Colonic mucosa (tissue), 4 donors: Measurements from ENCODE around the gene CBLL1. TPM values are rescaled to one million over a fixed set of nuclear protein-coding genes. Genes with fewer than 3 reads are reported as not detected.

Experiments used
- DNase-seq: peaks from one replicate; pipeline ENCODE4 v3.0.0-alpha.2; 2020
- H3K27ac ChIP-seq: fragments of 200-600 bp; one replicate; pipeline ENCODE4 v1.8.0; 2021
- H3K27me3 ChIP-seq: fragments of 200-600 bp; one replicate; pipeline ENCODE4 v1.8.0; 2021
- H3K36me3 ChIP-seq: fragments of 200-600 bp; one replicate; pipeline ENCODE4 v1.8.0; 2021
- H3K4me1 ChIP-seq: fragments of 200-600 bp; one replicate; pipeline ENCODE4 v1.8.0; 2021; ENCODE audit warnings: mild to moderate bottlenecking
- H3K4me3 ChIP-seq: fragments of 200-600 bp; one replicate; pipeline ENCODE4 v1.8.0; 2021
- H3K9ac ChIP-seq, 2 donors: one replicate each; pipeline ENCODE4 v1.7.0; 2013; ENCODE audit warnings: control low read depth in 2 of 2, low read depth in 2 of 2, low read length in 2 of 2
- H3K9me3 ChIP-seq: fragments of 200-600 bp; one replicate; pipeline ENCODE4 v1.8.0; 2021
- CTCF ChIP-seq: fragments of 200-600 bp; IDR thresholded peaks from one replicate; pipeline ENCODE4 v1.8.0; 2022; ENCODE audit warnings: antibody characterized with exemption, mild to moderate bottlenecking
- intact Hi-C: fragments of 100-400 bp; cut with DNase I; formaldehyde crosslinking; loops from one replicate; pipeline ENCODE4 v1.14.1; 2022
- total RNA-seq, 2 donors: library from RNA; stranded (reverse); fragmentation: NEBNext Ultra II Directional in 1 of 2; extraction: Animal tissue kit (Norgen Biotek cat#: 25700) in 1 of 2; gene quantifications; one replicate each; pipeline ENCODE4 v1.2.1, GENCODE V29; 2021
- donor health status: healthy.
- donor health status: DM: no; HTN: no; CAD: no.
- donor health status: DM: no; HTN: no; CAD: no.

Gene CBLL1
- total RNA-seq, 2 donors from 2014 or later = 21.5 to 23.2 TPM

DNA sequence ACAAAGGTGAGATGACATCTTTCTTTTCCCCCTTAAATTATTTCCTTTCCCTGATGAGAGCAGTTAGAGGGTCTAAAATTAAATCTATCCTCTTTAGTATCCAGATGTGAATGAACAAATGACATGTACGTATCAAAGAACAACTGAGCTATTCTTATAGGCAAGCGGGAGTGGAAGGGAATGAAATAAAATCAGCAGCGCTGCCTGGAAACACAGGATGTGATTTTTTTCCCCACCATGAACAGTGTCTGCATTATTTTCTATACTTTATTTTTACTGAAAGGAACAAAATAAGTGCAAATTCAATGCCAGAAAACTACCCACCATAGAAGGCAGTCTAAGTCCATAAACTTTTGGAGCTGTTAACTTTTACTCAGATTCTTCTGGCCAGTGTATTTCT lies 42.8 kb upstream of the CBLL1 start:
- H3K4me1 ChIP-seq = no peaks in the 10 kb centered on the region
- no peaks in the 10 kb centered on the region for H3K9me3 ChIP-seq
- DNase-seq = no peak
- H3K27ac ChIP-seq = no peak overlapping the region
- H3K27me3 ChIP-seq = no peaks in the 10 kb centered on the region
- no peak overlapping the region for H3K9ac ChIP-seq
- H3K4me3 ChIP-seq = no peak overlapping the region
- TF ChIP-seq CTCF = no peak
- no peaks in the 10 kb centered on the region for H3K36me3 ChIP-seq
- intact Hi-C loops = no loop called here

GRCh38 chr7:107703219-107703618 lies 40.7 kb upstream of the CBLL1 start:
- Histone ChIP-seq H3K4me1 (no peaks in the 10 kb centered on the region), H3K9ac (no peak overlapping the region), H3K4me3 (no peak overlapping the region), H3K27ac (no peak overlapping the region), H3K27me3 (no peaks in the 10 kb centered on the region), H3K9me3 (no peaks in the 10 kb centered on the region), H3K36me3 (no peaks in the 10 kb centered on the region)
- no peak for TF ChIP-seq CTCF
- intact Hi-C loops = no loop called here
- no peak for DNase-seq

- Histone ChIP-seq H3K4me3 (no peak overlapping the region), H3K27me3 (no peaks in the 10 kb centered on the region), H3K9ac (no peak overlapping the region), H3K9me3 (no peaks in the 10 kb centered on the region), H3K27ac (no peak overlapping the region), H3K36me3 (no peaks in the 10 kb centered on the region), H3K4me1 (no peaks in the 10 kb centered on the region)
- TF ChIP-seq CTCF = no peak
- DNase-seq = no peak
- intact Hi-C loops = no loop called here
Observed at GRCh38 chr7:107703872-107704271, 40.1 kb upstream of the CBLL1 start.

- Histone ChIP-seq H3K4me3 (no peak overlapping the region), H3K27me3 (no peaks in the 10 kb centered on the region), H3K27ac (no peak overlapping the region), H3K9me3 (no peaks in the 10 kb centered on the region), H3K4me1 (no peaks in the 10 kb centered on the region), H3K9ac (no peak overlapping the region), H3K36me3 (no peaks in the 10 kb centered on the region)
- no peak for TF ChIP-seq CTCF
- no peak for DNase-seq
- intact Hi-C loops = no loop called here
Observed at GRCh38 chr7:107708956-107709355, 35.0 kb upstream of the CBLL1 start.

- intact Hi-C loops = no loop called here
- no peaks in the 10 kb centered on the region for H3K27me3 ChIP-seq
- no peak overlapping the region for H3K4me3 ChIP-seq
- no peaks in the 10 kb centered on the region for H3K9me3 ChIP-seq
- H3K9ac ChIP-seq = no peak overlapping the region
- TF ChIP-seq CTCF = no peak
- H3K4me1 ChIP-seq = no peaks in the 10 kb centered on the region
- no peaks in the 10 kb centered on the region for H3K36me3 ChIP-seq
- H3K27ac ChIP-seq = no peak overlapping the region
- no peak for DNase-seq
Observed at GRCh38 chr7:107711301-107711700, 32.6 kb upstream of the CBLL1 start.

DNA sequence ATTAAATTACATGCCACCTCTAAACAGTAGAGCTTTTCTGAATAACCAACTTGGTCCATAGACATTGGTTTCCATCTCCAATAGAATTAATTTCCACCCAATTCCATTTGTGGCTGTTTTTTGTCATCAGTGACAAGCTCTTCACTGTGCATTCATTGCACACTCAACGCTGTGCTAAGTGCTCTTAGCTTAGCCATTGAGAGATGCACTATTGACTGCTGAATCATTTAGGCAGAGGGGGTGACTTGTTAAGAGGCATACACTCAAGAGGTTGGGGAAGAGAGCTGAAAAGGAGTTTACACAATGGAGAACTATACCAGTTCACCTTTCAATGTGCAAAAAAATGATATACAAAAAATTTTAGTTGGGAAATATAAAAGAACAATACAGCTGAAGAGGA lies 31.9 kb upstream of the CBLL1 start:
- Histone ChIP-seq H3K9me3 (no peaks in the 10 kb centered on the region), H3K4me1 (no peaks in the 10 kb centered on the region), H3K27me3 (no peaks in the 10 kb centered on the region), H3K36me3 (no peaks in the 10 kb centered on the region), H3K4me3 (no peak overlapping the region), H3K27ac (no peak overlapping the region), H3K9ac (no peak overlapping the region)
- no peak for TF ChIP-seq CTCF
- intact Hi-C loops = no loop called here
- no peak for DNase-seq
